Measurements from ENCODE around the gene GAST.

GAST gene

DNA sequence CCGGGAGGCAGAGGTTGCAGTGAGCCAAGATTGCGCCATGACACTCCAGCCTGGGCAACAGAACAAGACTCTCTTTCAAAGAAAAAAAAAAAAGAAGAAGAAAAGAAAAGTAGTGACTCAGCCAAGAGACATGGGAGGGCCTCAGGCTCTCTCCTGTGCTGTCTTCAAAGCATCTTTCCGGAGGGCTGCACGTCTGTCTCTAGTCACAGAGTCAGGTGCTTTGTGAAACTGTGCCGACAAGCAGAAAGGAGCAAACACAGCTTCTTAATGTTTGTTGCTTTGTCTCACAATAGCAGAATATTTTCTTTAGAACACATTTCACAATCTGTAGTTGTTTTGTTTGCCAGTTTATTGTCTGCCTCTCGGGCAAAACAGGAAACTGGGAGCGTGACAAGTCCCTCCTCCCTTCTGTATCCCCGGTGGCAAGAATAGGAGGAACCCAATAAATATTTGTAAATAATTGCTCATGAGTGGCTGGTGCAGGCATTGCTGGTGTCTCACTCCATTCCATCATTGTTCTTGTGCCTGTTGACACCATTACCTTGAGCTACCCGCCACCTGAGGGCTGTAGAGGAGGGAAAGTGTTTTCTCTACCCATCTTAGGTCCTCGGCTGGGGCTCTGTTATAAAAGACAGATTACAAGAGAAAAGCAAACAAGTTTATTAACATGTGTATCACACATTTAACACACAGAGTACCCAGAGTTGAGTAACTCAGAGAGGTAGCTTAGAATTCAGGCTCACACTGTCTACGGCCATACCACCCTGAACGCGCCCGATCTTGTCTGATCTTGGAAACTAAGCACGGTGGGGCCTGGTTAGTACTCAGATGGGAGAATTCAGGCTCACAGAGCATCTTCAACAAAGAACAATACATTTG lies 5.5 kb downstream of the GAST start:
- DNase-seq = no peak

DNA sequence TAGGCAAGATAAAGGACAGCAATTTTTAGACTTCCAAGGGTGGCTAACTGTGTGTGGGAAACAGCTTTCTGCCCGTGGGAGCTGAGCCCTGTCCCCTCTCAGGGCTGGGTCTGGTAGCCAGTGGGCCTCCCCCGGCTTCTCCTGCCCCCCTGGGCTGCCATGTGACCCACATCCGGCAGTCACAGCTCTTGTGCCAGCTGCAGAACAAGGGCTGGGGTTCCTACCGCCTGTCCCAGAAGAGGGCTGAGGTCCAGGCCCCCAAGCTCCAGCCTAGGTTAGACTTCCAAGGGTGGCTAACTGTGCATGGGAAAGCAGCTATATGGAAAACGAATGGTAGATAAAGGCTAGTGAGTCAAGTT lies 6.1 kb downstream of the GAST start:
- no peak for DNase-seq

DNA sequence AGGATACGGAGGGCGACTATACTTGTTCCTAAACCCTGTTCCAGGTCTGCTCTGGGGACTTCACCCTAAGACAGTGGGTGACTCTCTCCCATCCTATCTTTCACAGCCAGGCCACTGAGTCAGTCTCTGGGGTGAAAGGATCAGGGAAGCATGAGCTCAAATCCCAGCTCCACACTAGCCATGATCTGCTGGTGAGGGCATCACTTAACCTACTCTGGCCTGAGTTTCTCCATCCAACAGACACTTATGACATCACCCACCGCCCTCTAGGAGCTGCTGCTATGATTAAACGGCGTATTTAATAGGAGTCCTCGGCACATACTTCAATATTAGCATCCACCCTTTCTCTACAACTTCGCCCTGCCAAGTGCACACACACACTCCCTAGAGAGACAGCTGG lies 10.1 kb downstream of the GAST start:
- no peak for DNase-seq

- no peak for DNase-seq
These were observed 11.8 kb downstream of the GAST start for GRCh38 chr17:41723801-41724475.

DNA sequence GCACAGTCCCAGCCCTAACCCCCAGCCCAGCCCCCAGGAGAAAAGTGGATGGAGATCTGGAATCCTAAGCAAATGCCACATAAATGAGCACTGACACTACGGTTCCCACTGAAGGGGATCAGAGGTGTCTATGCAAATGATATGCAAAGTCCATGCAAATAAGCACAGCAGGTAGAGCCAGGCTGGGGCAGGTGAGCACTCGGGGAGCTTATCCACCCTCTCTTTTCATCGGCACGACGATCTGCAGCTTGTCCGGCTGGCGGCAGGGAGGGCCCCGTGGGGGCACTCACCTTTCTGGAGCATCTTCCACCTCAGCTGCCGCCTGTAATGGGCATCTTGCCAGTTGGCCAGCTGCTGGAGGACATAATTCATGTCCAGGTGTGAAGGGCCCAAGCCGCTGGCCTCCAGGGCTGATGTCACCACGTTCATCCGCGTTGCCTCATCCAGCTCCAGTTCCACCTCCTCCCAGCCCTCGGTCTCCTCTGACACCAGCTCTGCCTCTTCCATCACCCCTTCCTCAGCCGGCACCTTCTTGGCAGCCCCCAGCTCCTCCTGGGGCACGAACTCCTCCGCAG lies 12.4 kb downstream of the GAST start:
- no peak for DNase-seq

GRCh38 chr17:41725134-41725533 lies 13.0 kb downstream of the GAST start:
- DNase-seq = no peak

- DNase-seq = no peak
These were observed 15.9 kb downstream of the GAST start for GRCh38 chr17:41728056-41728455.

DNA sequence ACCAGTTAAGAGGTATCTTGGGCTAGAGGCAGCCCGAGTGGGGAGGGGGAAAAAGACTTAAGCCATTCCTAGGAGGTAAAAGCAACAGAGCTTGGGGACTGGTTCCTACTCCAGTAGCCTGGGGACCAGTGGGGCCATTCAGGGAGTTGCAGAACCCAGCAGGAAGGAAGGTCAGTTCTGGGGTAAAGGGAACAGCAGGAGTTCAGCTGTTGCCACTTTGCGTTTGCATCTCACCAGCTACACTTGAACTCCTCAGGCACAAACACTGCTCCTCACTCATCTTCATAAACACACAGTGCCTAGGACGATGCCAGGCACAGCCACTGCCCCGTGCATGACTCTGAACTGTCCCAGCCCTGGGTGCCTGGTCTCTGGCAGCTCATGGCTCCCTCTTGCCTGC lies 18.3 kb downstream of the GAST start:
- DNase-seq = no peak

DNA sequence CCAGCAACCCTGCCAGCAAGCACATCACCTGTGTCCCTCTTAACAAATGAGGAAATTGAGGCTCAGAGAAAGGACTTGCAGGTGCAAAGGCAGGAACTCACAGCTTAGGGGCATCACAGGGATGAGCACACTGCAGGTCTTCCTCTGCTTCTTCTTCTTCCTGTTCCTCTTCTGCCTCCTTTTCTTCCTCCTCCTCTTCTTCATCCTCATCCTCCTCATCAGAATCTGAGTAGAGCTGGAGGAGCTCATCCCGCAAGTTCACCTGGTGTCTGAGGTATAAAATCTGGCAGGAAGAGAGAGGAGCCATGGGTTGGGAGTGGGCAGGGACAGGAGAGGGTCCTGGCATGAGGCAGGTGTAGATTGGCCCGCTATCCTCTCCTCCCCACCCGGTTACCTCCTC lies 19.7 kb downstream of the GAST start:
- no peak for DNase-seq

GRCh38 chr17:41733348-41734138 lies 21.4 kb downstream of the GAST start:
- DNase-seq = no peak

GRCh38 chr17:41734139-41734948 lies 22.2 kb downstream of the GAST start, which contains the start of gene HAP1:
Gene HAP1, minus strand, starts transcription at chr17:41734643. Its CDS starts 9 bp downstream, at chr17:41734634.
- no peak for DNase-seq

DNA sequence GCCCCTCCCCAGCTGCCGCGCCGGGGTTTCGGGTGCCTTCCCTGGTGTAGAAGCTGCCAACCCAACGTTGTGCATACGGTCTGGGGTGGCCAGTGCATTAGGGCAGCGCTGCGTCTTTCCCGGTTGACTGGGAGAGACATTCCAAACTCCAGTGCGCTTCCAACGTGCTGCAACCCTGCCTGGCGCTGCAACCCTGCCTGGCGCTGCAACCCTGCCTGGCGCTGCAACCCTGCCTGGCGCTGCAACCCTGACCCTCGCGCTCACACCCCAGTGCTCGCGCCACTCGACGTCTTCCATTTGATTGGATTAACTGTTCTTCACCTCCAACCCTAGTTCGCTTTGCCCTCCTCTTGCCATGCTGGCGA lies 22.8 kb downstream of the GAST start:
- DNase-seq = no peak

DNA sequence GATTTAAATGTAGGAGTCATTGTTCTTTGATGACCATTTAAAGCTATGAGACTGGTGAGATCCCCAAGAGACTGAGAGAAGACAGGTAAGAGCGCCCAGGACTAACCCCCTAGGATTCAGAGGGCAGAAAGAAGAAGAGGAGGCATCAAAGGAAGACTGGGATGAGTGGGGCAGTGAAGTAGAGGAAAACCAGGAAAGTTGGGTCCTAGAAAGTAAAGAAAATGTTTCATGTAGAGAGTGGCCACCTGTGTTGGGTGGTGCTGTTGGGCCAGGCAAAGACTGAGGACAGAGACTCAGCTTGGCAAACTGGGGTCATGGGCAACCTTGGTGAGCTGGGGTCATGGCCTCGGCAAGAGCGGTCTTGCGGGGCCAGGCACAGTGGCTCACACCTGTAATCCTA lies 23.6 kb downstream of the GAST start:
- no peak for DNase-seq

DNA sequence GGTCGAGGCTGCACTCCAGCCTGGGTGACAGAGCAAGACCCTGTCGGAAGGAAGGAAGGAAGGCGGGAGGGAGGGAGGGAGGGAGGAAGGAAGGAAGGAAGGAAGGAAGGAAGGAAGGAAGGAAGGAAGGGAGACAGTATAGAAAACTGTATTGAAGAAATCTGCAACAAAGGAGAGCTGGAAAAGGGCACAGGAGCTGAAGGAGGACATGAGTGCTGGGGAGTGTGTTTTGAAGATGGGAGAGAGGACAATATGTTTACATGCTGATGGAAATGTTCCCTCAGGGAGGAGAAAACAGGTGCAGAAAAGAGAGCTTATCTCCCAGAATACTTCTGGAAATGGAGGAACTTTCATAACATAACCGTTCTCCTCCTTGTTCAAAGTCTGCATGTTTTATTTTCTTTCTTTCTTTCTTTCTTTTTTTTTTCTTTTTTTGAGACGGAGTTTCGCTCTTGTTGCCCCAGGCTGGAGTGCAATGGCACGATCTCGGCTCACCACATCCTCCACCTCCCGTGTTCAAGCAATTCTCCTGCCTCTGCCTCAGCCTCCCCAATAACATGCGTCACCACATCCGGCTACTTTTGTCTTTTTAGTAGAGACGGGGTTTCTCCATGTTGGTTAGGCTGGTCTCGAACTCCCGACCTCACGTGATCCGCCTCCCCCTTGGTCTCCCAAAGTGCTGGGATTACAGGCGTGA lies 25.0 kb downstream of the GAST start:
- DNase-seq = no peak

DNA sequence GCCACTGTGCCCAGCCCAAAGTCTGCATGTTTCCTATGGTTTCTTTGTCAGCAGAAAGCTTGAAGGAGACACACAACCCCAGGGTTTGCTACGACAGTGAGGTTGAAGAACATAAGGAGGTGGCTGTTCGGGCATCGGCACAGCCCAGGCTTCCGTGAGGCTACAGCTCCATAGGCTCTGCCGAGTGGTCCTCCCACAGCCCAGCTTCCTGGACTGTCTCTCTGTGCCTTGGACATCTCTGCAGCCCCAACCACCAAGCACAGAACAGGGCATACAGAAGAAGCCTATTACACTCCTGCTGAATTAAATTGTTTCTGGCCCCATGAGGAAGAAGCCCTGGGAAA lies 25.5 kb downstream of the GAST start:
- DNase-seq = no peak

- DNase-seq = peak; percentile 58
These were observed 26.1 kb downstream of the GAST start for GRCh38 chr17:41738077-41738800.

DNA sequence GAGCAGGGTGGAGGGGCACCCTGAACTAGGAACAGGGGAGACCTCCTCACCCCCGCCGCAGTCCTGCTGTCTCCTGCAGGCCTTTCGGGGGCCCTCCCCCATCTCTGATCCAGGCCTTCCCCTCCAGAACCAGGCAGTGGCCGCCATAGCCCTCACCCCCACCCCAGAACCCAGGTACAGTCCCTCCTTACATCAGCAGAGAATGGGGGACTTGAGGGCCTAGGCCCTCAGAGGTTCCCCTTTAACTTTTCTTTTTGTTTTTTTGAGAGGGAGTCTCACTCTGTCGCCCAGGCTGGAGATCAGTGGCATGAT lies 26.6 kb downstream of the GAST start:
- no peak for DNase-seq

DNA sequence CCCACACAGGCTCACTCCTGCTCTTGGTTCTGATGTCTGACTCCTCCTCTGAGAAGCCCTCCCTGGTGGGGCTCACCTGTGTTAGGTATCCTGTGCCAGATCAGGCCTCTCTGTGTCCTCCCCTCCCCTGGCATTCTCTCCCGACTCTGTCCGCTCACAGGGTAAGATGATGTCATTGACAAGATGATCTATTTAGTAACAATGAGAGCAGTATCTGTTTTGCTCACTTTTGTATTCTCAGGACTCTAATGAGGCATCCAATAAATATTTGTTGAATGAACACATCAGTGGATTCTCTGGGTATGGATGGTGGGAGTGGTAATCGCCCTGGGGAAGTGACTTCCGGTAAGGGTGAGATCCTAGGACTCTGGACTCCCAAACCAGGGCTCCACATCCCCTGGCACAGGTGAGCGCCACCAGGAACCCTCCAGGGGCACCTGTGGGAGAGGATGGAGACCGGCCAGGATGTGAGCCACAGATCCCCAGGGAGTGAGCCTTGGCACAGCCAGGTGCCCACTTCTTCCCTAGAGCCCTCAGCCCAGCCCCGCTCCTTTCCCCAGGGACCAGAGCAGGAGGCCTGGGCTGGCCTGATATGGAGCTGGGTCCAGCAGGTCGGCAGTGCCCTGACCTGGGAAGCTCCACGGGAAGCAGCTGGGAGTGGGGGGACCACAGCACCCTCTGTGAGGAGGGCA lies 27.7 kb downstream of the GAST start:
- DNase-seq = no peak

DNA sequence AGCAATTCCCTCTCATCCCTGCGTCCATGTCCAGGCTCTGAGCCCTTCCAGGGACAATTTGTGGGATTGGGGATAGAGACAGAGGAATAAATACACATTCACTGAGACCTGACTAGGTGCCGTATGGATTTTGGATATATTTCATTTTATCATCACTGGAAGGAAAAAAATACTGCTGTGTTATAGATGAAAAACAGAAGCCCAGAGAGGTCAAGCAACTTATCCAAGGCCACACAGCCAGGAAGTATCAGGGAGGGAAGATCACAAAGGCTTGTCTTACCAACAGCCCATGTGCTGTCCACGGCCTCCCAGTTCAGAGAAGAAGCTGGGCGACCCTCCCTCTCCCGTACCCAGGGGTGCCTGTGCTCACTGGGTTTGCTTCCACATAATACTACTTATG lies 28.4 kb downstream of the GAST start:
- DNase-seq = no peak

- no peak for DNase-seq
These were observed 29.6 kb downstream of the GAST start for GRCh38 chr17:41741709-41742108.

DNA sequence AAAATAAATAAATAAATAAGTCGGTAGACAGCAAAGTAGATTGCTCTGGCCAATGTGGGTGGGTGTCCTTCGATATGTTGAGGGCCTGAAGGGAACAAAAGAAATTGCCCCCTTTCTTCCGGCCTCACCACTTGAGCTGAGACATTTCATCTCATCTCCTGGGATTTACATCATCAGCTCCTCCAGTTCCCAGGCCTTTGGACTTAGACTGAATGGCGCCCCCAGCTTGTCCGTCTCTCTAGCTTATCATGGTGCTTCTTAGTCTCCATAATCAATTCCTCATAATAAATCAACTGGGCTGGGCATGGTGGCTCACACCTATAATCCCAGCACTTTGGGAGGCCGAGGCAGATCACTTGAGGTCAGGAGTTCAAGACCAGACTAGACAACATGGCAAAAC lies 36.1 kb downstream of the GAST start:
- DNase-seq = no peak
